GM12801 (cell line): Measurements from ENCODE around the gene CUL5.

Source experiments
- CTCF ChIP-seq: IDR thresholded peaks from one replicate; pipeline ENCODE4 v1.5.1; 2011; ENCODE audit warnings: control low read depth; ENCODE audit not compliant: insufficient read length; ENCODE audit errors: extremely low read depth

Gene CUL5

GRCh38 chr11:108144615-108145014 is 135.9 kb downstream of the CUL5 start:
- TF ChIP-seq CTCF, result no peak

- no peak for TF ChIP-seq CTCF
Observed at GRCh38 chr11:108147150-108147549, 138.5 kb downstream of the CUL5 start.

GRCh38 chr11:108148556-108148955 is 139.9 kb downstream of the CUL5 start:
- no peak for TF ChIP-seq CTCF

GRCh38 chr11:108154591-108154990 is 145.9 kb downstream of the CUL5 start:
- no peak for TF ChIP-seq CTCF
